Trophoblast cell (in vitro differentiated cells and primary cell): ENCODE measurements around the gene UBE2C.
A peak's percentile ranks its signal among the peaks of the same experiment; 100 is the strongest.

Experiments used
- DNase-seq, 2 donors: peaks; one replicate each; pipeline ENCODE4 v3.0.0-alpha.2; 2016
- H2AFZ ChIP-seq: 2 replicates; pipeline ENCODE4 v1.6.1; 2013; ENCODE audit warnings: low read length, moderate library complexity, mild to moderate bottlenecking; ENCODE audit not compliant: insufficient read depth, poor library complexity
- H2AK5ac ChIP-seq: 2 replicates; pipeline ENCODE4 v1.6.1; 2013; ENCODE audit warnings: mild to moderate bottlenecking, low read length
- H2BK120ac ChIP-seq: 2 replicates; pipeline ENCODE4 v1.6.1; 2013; ENCODE audit warnings: low read length, mild to moderate bottlenecking, moderate library complexity; ENCODE audit not compliant: insufficient read depth, poor library complexity
- H2BK12ac ChIP-seq: 2 replicates; pipeline ENCODE4 v1.6.1; 2013; ENCODE audit warnings: mild to moderate bottlenecking, low read length, moderate library complexity
- H2BK5ac ChIP-seq: 2 replicates; pipeline ENCODE4 v1.6.1; 2013; ENCODE audit warnings: low read length, low read depth, moderate library complexity, mild to moderate bottlenecking; ENCODE audit not compliant: poor library complexity
- H3K14ac ChIP-seq: 2 replicates; pipeline ENCODE4 v1.6.1; 2013; ENCODE audit warnings: mild to moderate bottlenecking, low read length
- H3K18ac ChIP-seq: 2 replicates; pipeline ENCODE4 v1.6.1; 2013; ENCODE audit warnings: mild to moderate bottlenecking, low read length
- H3K23ac ChIP-seq: 2 replicates; pipeline ENCODE4 v1.6.1; 2013; ENCODE audit warnings: low read length
- H3K27ac ChIP-seq: 2 replicates; pipeline ENCODE4 v1.5.1; 2013; ENCODE audit warnings: low read depth, mild to moderate bottlenecking, inconsistent platforms, low read length, moderate library complexity
- H3K27me3 ChIP-seq: 2 replicates; pipeline ENCODE4 v1.6.1; 2013; ENCODE audit warnings: inconsistent platforms, mild to moderate bottlenecking, low read length, moderate library complexity; ENCODE audit not compliant: insufficient read depth
- H3K36me3 ChIP-seq, 2 experiments: 1 replicate in 1 of 2; 2 replicates in 1 of 2; pipeline ENCODE4 v1.6.1; 2013; ENCODE audit warnings: low read length in 2 of 2, mild to moderate bottlenecking in 2 of 2, moderate library complexity in 1 of 2; ENCODE audit not compliant: insufficient read depth in 2 of 2, control insufficient read depth in 1 of 2
- H3K4ac ChIP-seq: 2 replicates; pipeline ENCODE4 v1.6.1; 2013; ENCODE audit warnings: low read depth, mild to moderate bottlenecking, low read length, moderate library complexity
- H3K4me1 ChIP-seq, 2 experiments: 1 replicate in 1 of 2; 2 replicates in 1 of 2; pipeline ENCODE4 v1.6.1; 2013; ENCODE audit warnings: low read length in 2 of 2, mild to moderate bottlenecking in 2 of 2, moderate library complexity in 1 of 2; ENCODE audit not compliant: insufficient read depth in 2 of 2, control insufficient read depth in 1 of 2
- H3K4me2 ChIP-seq: 2 replicates; pipeline ENCODE4 v1.6.1; 2013; ENCODE audit warnings: inconsistent platforms, mild to moderate bottlenecking, low read length, moderate library complexity
- H3K4me3 ChIP-seq: 2 replicates; pipeline ENCODE4 v1.5.1; 2013; ENCODE audit warnings: mild to moderate bottlenecking, low read depth, low read length, inconsistent platforms
- H3K79me1 ChIP-seq: one replicate; pipeline ENCODE4 v1.6.1; 2013; ENCODE audit warnings: low read length
- H3K79me2 ChIP-seq: 2 replicates; pipeline ENCODE4 v1.6.1; 2013; ENCODE audit warnings: low read length, mild to moderate bottlenecking; ENCODE audit not compliant: control insufficient read depth, insufficient read depth, poor library complexity
- H3K9ac ChIP-seq: 2 replicates; pipeline ENCODE4 v1.6.1; 2013; ENCODE audit warnings: mild to moderate bottlenecking, low read length
- H3K9me3 ChIP-seq: 2 replicates; pipeline ENCODE4 v1.6.1; 2013; ENCODE audit warnings: low read depth, mild to moderate bottlenecking, control low read depth, inconsistent platforms, low read length; ENCODE audit not compliant: insufficient read depth
- H4K12ac ChIP-seq: 2 replicates; pipeline ENCODE4 v1.6.1; 2013; ENCODE audit warnings: low read depth, mild to moderate bottlenecking, low read length, moderate library complexity
- H4K8ac ChIP-seq: 2 replicates; pipeline ENCODE4 v1.6.1; 2013; ENCODE audit warnings: low read depth, mild to moderate bottlenecking, low read length, moderate library complexity
- H4K91ac ChIP-seq: one replicate; pipeline ENCODE4 v1.6.1; 2013; ENCODE audit warnings: low read depth, mild to moderate bottlenecking, low read length, moderate library complexity
- WGBS: extraction: QIAGEN DNeasy Blood & Tissue Kit; methylation state at CpG from one replicate; pipeline ENCODE4 v1.1.7; 2013; ENCODE audit warnings: missing lambda C conversion rate; ENCODE audit not compliant: insufficient read length, insufficient coverage; ENCODE audit errors: extremely low coverage; 5-methylcytosine and 5-hydroxymethylcytosine counted together

The UBE2C gene

GRCh38 chr20:45775411-45775810, 37.0 kb upstream of the UBE2C start:
- Histone ChIP-seq H3K4me3 (no peak overlapping the region), H3K14ac (no peak overlapping the region), H3K36me3 (no peaks in the 10 kb centered on the region), H3K4ac (no peak overlapping the region), H2BK12ac (no peak overlapping the region), H4K91ac (no peak overlapping the region), H3K4me2 (no peak overlapping the region), H3K9me3 (peaks cover 1% of the 10 kb centered on the region), H2AFZ (no peak overlapping the region), H3K79me1 (peaks cover 3% of the 10 kb centered on the region), H2BK5ac (no peak overlapping the region), H3K27me3 (no peaks in the 10 kb centered on the region), H3K27ac (no peak overlapping the region), H2BK120ac (no peak overlapping the region), H3K4me1 (no peaks in the 10 kb centered on the region), H3K9ac (no peak overlapping the region), H4K8ac (no peak overlapping the region), H2AK5ac (no peak overlapping the region), H3K23ac (no peak overlapping the region), H3K79me2 (no peaks in the 10 kb centered on the region), H3K18ac (no peak overlapping the region), H4K12ac (no peak overlapping the region)
- no CpG with 5 or more reads among the region's 6 CpGs for WGBS
- DNase-seq: no peak

GRCh38 chr20:45776931-45777330, 35.5 kb upstream of the UBE2C start:
- Histone ChIP-seq H4K8ac (no peak overlapping the region), H3K79me2 (no peaks in the 10 kb centered on the region), H3K9me3 (peaks cover 1% of the 10 kb centered on the region), H2AK5ac (no peak overlapping the region), H3K4me1 (no peaks in the 10 kb centered on the region), H3K4me2 (no peak overlapping the region), H3K14ac (no peak overlapping the region), H3K27me3 (no peaks in the 10 kb centered on the region), H2BK12ac (no peak overlapping the region), H3K4ac (no peak overlapping the region), H2AFZ (no peak overlapping the region), H3K79me1 (no peaks in the 10 kb centered on the region), H3K23ac (no peak overlapping the region), H3K36me3 (no peaks in the 10 kb centered on the region), H2BK120ac (no peak overlapping the region), H2BK5ac (no peak overlapping the region), H3K9ac (no peak overlapping the region), H4K91ac (no peak overlapping the region), H3K18ac (no peak overlapping the region), H3K27ac (no peak overlapping the region), H3K4me3 (no peak overlapping the region), H4K12ac (no peak overlapping the region)
- WGBS: no CpG with 5 or more reads among the region's 7 CpGs
- no peak for DNase-seq

GRCh38 chr20:45779011-45779915, 33.2 kb upstream of the UBE2C start:
- Histone ChIP-seq H4K91ac (no peak overlapping the region), H3K27ac (no peak overlapping the region), H2AK5ac (no peak overlapping the region), H2BK120ac (no peak overlapping the region), H3K18ac (no peak overlapping the region), H3K4me2 (no peak overlapping the region), H3K9me3 (peaks cover 1% of the 10 kb centered on the region), H3K14ac (no peak overlapping the region), H3K23ac (no peak overlapping the region), H4K12ac (no peak overlapping the region), H2AFZ (no peak overlapping the region), H3K79me1 (no peaks in the 10 kb centered on the region), H2BK5ac (no peak overlapping the region), H2BK12ac (no peak overlapping the region), H3K36me3 (no peaks in the 10 kb centered on the region), H4K8ac (no peak overlapping the region), H3K4me1 (no peaks in the 10 kb centered on the region), H3K9ac (no peak overlapping the region), H3K4me3 (no peak overlapping the region), H3K4ac (no peak overlapping the region), H3K79me2 (no peaks in the 10 kb centered on the region), H3K27me3 (no peaks in the 10 kb centered on the region)
- WGBS: no CpG with 5 or more reads among the region's 8 CpGs
- peak; percentile 94 to 95 for DNase-seq

GRCh38 chr20:45780159-45780558, 32.3 kb upstream of the UBE2C start:
- no peak overlapping the region for H2BK120ac ChIP-seq
- no peaks in the 10 kb centered on the region for H3K36me3 ChIP-seq
- H3K4me3 ChIP-seq: no peak overlapping the region
- H3K4me2 ChIP-seq: no peak overlapping the region
- no CpG with 5 or more reads among the region's 4 CpGs for WGBS
- no peak overlapping the region for H2BK12ac ChIP-seq
- H3K9ac ChIP-seq: no peak overlapping the region
- peaks cover 1% of the 10 kb centered on the region for H3K9me3 ChIP-seq
- no peak overlapping the region for H2AK5ac ChIP-seq
- H3K27ac ChIP-seq: no peak overlapping the region
- no peak overlapping the region for H4K8ac ChIP-seq
- no peaks in the 10 kb centered on the region for H3K79me2 ChIP-seq
- H3K4ac ChIP-seq: no peak overlapping the region
- H3K79me1 ChIP-seq: no peaks in the 10 kb centered on the region
- no peak overlapping the region for H4K12ac ChIP-seq
- H4K91ac ChIP-seq: no peak overlapping the region
- H3K4me1 ChIP-seq: no peaks in the 10 kb centered on the region
- H2AFZ ChIP-seq: no peak overlapping the region
- no peak overlapping the region for H3K23ac ChIP-seq
- H3K14ac ChIP-seq: no peak overlapping the region
- H3K18ac ChIP-seq: no peak overlapping the region
- no peaks in the 10 kb centered on the region for H3K27me3 ChIP-seq
- no peak overlapping the region for H2BK5ac ChIP-seq
- DNase-seq: peak in 1 of 2 donors; percentile 32
